GM21619 (cell line): ENCODE measurements around the gene MYO1G.
"Not testable (repeated sequence)": the region's sequence is repeated elsewhere in the genome, so short reads cannot be mapped to it uniquely, and the experiment has no call there.

Experiments used
- ATAC-seq: cut with Tn5 transposase; IDR thresholded peaks from one replicate; pipeline ENCODE4 v1.9.1; 2021; ENCODE audit not compliant: unreplicated experiment

MYO1G gene

DNA sequence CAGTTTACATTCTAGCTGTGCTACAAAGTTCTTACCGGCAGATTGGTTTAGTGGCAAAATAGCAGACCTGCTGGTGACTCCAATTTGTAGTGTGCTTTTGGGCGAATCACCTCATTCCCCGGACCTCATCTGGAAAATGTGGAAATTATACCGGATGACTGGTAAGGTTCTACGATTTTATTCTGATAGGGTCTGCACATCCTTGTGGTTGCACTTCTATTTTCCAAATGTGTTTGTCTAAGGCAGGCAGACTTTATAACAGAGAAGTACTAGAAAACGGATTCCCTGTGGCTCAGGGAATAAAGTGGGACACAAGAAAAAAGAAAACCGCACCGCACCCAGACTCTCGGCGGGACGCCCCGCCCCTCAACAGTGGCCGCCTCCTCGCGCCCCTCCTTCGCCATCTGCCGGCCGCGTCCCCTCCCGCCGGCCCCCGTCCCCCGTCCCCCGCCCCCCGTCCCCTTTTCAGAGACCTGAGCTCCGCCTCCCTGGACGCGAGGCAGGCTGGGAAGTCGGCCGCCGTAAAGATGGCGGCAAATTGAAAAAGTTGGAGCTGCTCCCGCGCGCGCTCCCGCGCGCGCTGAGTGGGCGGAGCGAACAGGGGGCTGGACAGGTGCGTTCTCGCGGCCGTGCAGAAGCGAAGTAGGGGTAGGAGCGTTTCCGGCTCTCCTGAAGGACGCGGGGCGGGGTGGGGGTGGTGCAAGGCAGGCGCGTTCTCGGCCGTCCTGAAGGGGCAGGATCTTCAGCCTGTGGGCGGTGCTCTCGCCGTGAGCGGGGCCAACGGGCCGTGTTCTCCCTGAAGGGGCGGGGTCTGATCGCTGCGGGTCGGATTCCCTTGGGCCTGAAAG lies 20.7 kb upstream of the MYO1G start:
- ATAC-seq = peak; percentile 67

DNA sequence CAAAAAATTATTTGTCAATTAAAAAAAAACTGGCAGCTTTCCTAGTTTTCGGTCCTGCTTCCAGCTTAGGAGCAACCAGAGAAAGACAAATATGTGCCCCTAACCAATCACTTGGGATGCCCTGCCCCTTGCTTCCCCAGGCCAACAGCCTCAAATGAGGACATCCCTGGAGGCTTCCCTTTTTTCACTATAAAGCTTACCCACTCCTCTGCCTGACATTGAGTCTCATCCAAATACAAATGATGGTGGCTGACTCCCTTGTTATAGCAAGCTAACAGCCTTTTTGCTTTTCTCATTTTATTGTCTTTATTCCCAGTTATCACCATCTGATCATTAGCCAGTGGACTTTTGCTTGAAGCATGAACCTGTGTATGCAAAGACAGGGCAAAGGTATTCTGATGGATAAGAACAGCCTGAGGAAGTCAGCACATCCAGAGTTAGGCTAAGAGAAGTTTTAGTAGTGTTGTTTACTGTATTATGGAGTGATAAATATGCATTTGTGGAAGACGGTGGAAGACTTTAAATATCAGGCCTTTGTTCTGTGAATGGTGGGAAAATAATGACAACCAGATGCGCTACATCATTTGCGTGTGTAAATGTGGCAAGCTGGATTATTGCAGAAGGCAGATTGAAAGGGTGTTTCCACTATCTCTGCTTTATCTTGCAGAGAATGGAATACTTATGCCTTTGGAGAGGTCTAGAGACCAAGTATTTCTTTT lies 19.5 kb upstream of the MYO1G start:
- ATAC-seq = no peak

DNA sequence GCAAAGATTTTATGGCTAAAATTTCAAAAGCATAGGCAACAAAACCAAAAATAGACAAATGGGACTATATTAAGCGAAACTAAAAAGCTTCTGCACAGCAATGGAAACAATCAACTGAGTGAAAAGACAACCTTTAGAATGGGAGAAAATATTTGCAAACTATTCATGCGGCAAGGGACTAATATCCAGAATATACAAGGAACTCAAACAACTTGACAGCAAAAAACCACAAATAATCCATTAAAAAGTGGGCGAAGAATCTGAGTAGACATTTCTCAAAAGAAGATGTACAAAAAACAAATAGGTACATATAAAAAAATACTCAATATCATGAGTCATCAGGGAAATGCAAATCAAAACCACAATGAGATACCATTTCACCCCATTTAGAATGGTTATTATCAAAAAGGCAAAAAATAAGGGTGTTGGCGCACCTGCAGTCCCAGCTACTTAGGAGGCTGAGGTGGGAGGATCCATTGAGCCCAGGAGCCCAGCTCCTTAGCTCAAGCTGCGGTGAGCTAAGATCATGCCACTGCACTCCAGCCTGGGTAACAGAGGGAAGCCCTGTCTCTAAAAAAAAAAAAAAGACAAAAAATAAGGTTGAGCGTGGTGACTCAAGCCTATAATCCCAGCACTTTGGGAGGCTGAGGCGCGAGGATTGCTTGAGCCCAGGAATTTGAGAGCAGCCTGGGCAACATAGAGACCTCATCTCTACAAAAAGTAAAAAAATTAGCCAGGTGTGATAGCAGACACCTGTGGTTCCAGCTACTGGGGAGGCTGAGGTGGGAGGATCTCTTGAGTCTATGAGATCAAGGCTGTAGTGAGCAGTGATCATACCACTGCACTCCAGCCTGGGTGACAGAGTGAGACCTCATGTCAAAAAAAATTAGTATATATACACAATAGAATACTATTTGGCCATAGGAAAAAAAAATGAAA lies 17.0 kb upstream of the MYO1G start:
- ATAC-seq = no peak

- ATAC-seq = no peak
Measured at GRCh38 chr7:44994877-44995554, 16.2 kb upstream of the MYO1G start.

DNA sequence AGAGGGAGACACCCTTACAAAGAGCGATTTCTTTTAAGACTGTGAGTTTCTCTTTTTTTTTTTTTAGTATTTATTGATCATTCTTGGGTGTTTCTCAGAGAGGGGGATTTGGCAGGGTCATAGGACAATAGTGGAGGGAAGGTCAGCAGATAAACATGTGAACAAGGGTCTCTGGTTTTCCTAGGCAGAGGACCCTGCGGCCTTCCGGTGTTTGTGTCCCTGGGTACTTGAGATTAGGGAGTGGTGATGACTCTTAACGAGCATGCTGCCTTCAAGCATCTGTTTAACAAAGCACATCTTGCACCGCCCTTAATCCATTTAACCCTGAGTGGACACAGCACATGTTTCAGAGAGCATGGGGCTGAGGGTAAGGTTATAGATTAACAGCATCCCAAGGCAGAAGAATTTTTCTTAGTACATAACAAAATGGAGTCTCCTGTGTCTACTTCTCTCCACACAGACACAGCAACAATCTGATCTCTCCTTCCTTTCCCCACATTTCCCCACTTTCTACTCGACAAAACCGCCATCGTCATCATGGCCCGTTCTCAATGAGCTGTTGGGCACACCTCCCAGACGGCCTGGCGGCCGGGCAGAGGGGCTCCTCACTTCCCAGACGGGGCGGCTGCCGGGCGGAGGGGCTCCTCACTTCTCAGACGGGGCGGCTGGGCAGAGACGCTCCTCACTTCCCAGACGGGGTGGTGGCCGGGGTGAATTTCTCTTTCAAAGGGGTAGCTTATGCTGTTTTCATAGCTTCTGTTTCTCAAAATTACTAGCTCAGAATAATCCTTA lies 13.4 kb upstream of the MYO1G start:
- not testable (repeated sequence) for ATAC-seq

DNA sequence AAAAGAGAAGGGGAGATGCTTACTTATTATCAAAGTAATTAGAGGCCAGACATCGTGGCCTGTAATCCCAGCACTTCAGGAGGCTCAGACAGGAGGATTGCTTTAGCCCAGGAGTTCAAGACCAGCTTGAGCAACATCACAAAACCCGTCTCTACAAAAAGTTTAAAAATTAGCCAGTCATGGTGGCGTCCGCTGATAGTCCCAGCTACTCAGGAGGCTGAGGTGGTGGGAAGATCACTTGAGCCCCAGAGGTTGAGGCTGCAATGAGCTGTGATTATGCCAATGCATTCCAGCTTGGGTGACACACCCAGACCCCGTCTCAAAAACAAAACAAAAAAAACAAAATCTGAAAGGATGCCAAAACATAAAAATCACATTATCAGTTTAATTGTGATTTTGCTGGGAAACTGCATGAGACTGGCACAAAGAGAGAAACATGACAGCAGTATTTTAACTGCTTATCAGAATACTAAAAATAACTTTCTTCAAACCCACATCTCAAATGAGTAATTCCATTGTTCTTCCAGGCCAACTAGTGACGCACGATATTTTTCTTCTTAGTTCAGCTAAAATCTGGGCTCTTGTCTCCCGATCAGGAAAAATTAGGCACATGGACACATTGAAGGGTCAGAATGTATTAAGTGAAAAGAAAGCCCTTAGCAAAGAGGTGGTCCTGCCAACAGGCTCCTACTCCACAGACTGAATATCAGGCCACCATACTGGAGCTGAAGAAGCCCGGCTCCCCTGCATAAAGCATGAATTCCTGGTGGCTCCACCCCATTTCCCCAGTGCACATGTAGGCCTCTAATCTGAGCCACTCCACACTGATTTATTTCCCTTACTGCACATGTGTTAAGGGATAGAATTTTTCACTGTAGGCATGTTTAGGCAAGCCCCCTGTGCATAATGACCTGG lies 11.6 kb upstream of the MYO1G start:
- no peak for ATAC-seq

- no peak for ATAC-seq
Measured at GRCh38 chr7:44989132-44989531, 10.3 kb upstream of the MYO1G start.

DNA sequence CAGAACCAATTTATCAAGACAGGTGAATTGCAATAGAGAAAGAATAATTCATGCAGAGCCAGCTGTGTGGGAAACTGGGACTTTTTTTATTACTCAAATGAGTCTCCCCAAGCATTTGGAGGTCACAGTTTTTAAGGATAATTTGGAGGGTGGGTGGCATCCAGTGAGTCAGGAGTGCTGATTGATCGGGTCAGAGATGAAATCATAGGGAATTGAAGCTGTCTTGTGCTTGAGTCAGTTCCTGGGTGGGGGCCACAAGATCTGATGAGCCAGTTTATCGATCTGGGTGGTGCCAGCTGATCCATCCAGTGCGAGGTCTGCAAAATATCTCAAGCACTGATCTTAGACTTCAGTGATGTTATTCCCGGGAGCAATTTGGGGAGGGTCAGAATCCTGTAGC lies 9.9 kb upstream of the MYO1G start:
- ATAC-seq = no peak

- ATAC-seq = no peak
Measured at GRCh38 chr7:44987996-44988395, 9.2 kb upstream of the MYO1G start.

DNA sequence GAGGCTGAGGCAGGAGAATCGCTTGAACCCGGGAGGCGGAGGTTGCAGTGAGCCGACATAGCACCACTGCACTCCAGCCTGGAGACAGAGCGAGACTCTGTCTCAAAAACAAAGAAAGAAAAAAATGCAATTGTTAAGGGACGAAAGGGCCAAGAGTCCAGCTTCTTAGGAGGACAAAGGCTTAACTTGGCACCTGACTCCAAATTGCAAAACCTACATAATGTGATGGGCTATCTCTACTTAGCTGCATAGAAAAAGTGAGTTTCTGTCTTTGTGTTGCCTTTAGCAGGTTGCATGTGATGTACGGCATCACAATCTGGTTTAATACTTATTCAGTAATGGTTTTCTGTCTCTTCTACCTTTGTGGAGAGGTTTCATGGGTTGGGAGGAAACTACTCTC lies 8.6 kb upstream of the MYO1G start:
- ATAC-seq = no peak

- ATAC-seq = peak; percentile 90
Measured at GRCh38 chr7:44986218-44987053, 7.6 kb upstream of the MYO1G start.

- no peak for ATAC-seq
Measured at GRCh38 chr7:44985900-44986217, 7.0 kb upstream of the MYO1G start.

DNA sequence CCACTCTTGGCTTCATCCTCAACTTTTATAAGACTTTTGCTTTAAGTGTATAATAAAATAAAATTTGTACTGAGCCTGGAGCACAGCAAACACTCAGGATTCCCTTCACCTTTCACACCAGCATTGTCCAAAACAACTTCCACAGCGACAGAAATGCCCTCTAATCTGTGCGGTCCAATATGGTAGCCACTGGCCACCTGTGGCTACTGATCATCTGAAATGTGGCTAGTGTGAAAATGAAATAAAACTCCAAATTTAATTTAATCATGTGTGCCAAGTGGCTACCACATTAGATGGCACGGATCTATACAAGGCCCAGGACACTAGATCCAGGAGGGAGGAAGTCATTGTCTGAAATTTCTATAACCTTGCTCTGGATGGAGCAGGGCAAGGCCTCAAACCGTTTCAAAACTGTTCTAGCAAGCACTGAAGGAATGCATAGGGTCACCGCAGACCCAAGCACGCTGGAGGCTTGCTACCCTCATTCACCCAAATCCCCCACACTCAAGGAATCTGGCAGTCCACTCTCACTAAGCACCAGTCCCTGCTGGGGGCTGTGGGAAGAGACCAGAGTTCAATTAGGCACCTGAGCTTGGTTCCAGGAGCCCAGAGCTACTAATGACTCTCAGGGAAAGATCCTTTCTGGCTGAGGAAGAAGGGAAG lies 6.3 kb upstream of the MYO1G start:
- ATAC-seq = no peak

GRCh38 chr7:44984478-44984758 lies 5.6 kb upstream of the MYO1G start:
- ATAC-seq = no peak

GRCh38 chr7:44983742-44984477 lies 5.1 kb upstream of the MYO1G start:
- no peak for ATAC-seq

DNA sequence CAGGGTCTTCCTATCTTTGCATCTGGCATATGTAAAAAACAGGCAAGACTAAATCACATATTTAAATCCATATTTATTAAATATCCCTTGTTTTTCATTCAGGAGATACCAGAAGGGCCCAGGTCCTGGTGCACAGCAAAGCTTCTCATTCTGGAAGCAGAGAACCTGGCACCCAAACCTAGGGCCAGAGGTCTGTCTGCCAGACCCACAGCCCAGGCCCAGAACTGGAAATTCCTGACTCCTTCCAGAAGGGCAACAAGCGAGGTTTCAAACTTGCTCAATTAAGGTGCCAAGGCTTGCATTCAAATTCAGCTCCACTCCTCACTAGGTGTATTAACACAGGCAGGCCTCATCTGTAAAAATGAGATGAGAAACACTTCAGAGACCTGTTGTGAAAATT lies 4.2 kb upstream of the MYO1G start:
- no peak for ATAC-seq

DNA sequence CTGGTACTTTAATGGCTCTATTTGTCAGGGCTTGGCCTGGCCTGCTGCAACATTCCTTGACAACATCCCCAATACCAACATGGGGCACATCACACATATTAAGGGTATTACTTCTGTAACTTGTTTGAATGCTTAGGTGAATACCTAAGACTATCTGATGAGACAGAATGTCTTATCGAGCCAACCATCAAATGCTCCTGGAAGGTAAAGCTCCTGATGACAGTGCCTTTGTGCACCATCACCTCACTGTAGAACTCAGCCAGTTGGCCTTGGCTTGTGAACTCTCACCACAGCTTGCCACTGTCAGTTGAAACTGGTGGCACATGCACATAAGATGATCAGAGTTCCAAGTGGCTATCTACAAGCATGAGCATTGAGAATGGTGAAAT lies 3.7 kb upstream of the MYO1G start:
- ATAC-seq = no peak
